Limb (tissue), 2 donors: ENCODE measurements around the gene SSR1.
"Not testable (repeated sequence)": the region's sequence is repeated elsewhere in the genome, so short reads cannot be mapped to it uniquely, and the experiment has no call there.

Experiments
- DNase-seq, 2 donors: peaks; one replicate each; pipeline ENCODE4 v3.0.0-alpha.2; 2016; ENCODE audit errors: extremely low spot score in 2 of 2

Gene SSR1

DNA sequence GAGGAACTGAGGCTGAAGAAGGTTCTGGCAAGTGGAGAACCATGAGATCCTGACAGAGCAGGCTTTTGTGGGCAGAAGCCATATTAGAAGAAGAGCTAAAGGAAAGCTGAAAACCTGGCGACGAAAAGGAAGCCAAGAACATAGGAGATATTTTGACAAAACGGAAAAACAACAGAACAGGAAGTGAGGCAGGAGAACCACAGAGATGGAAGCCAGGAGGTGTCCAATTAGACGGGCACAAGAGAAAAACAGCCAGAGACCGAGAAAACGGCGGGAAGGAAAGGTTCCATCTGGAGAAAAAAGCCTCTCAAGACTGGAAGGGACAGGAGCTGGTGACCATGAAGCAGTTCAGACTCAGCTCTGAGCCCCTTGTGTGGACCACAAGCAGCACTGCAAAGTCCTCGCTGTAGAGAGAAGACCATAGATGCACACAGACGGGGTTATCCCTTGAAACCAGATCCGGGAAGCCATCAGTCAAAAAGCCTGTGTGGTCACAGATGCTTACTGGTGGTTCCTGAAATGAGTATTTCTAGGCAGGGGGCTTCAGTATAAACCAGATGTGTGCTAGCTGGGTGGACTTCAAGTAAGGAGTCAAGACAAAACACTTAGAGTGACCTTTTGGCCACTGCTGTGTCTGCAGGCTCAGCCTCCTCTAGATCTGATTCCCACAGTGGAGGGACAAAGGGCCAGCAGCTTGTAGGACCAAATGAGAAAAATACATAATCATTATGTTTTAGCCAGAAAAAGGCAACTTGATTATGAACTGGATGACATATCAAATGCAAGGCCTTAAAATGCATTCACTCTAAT, 30.7 kb downstream of the SSR1 start:
- no peak for DNase-seq

DNA sequence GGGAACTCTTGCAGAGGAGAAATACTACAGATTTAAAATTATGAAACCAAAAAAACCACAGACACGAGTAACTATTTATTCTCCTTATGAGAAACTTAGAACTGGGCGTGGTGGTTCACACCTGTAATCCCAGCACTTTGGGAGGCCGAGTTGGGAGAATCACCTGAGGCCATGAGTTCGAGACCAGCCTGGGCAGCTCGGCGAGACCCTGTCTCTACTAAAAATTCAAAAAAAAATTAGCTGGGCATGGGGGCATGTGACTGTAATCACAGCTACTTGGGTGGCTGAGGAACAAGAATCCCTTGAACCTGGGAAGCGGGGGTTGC, 36.8 kb downstream of the SSR1 start:
- no peak for DNase-seq

DNA sequence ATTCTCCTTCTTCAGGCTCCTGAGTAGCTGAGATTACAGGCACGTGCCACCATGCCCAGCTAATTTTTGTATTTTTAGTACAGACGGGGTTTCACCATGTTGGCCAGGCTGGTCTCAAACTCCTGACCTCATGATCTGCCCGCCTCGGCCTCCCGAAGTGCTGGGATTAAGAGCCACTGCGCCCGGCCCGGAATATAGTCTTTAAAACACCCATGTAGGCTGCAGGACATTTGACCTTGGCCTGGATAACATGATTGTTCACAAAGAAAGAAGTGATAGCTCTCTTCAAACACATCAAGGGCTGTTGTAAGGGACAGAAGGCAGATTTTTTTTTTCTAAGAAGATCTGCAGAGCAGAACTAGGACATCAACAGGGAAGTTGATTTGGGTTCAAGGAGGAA, 38.5 kb downstream of the SSR1 start:
- not testable (repeated sequence) for DNase-seq

DNA sequence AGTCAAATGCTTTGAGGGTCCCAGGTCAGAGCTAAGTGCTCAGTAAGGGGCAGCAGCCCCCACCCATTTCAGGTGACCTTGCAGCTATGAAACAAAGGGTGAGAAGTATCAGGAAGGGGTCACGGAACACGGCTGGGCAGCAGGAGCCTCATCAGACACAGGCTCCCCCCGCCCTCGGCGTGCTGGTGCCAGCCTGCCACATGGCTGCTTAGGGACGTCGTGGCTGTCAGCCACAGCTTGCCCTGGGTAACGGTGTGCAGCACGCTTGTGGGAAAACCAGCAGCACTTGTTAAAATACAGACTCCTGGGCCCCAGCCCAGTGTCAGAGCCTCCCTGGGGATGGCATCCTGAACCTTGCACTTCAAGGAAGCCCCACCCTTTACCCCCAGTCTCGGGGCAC, 39.3 kb downstream of the SSR1 start:
- no peak for DNase-seq

DNA sequence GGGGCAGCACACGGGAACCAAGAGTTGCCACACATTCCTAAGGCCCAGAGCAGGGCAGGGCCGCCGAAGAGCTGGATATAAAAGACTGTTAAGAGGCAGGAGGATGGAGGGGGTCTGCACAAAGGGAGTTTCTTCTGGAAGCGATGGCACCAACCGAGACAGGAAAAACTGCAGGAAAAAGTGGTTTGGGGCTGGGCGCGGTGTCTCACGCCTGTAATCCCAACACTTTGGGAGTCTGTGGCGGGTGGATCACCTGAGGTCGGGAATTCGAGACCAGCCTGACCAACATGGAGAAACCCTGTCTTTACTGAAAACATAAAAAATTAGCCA, 41.8 kb downstream of the SSR1 start:
- no peak for DNase-seq

DNA sequence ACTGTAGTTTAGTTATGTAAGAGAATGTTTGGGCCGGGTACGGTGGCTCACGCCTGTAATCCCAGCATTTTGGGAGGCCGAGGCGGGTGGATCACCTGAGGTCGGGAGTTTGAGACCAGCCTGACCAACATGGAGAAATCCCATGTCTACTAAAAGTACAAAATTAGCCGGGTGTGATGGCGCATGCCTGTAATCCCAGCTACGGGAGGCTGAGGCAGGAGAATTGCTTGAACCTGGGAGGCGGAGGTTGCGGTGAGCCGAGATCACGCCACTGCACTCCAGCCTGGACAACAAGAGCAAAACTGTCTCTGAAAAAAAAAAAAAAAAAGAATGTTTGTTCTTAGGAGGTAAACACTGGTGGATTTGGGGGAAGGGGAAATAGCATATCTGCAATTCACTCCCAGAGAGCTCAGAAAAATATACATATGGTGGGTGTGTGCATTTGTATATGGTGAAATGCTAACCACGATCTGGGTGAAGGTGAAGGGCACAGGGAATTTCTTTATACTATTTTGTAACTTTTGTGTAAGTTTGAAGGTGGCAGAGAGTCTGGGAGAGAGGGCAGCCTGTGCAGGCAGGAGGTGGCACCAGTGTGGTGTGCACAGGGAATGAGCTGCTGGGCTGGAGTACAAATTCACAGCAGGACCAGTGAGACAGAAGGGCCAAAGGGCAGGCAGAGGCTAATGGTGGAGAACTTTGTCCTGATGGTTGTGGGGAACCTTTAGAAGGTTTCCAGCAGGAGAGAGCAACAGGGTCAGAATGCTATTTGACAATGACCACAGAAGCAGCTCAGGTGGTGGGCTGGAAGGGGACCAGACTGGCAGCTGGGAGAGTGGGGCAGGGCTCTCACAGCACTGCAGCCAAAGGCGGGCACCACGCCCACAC, 42.4 kb downstream of the SSR1 start:
- DNase-seq = no peak

DNA sequence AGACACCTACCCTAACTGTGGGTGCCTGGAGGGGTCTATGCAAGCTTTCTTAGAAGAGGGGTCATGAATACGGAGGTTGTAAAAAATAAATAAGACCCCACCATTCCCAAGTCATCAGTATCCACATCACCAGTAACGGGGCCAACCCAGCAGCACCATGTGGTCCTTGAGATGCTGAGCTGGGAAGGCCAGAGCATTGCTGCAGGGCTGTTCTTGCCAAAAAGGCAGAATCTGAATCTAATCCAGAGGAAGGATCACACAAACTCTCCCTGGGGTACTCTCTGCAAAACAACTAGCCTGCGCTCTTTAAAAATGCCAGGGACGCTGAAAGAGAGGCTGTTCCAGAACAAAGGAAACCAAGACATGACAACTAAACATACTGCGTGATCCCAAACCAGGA, 43.2 kb downstream of the SSR1 start:
- DNase-seq = no peak

DNA sequence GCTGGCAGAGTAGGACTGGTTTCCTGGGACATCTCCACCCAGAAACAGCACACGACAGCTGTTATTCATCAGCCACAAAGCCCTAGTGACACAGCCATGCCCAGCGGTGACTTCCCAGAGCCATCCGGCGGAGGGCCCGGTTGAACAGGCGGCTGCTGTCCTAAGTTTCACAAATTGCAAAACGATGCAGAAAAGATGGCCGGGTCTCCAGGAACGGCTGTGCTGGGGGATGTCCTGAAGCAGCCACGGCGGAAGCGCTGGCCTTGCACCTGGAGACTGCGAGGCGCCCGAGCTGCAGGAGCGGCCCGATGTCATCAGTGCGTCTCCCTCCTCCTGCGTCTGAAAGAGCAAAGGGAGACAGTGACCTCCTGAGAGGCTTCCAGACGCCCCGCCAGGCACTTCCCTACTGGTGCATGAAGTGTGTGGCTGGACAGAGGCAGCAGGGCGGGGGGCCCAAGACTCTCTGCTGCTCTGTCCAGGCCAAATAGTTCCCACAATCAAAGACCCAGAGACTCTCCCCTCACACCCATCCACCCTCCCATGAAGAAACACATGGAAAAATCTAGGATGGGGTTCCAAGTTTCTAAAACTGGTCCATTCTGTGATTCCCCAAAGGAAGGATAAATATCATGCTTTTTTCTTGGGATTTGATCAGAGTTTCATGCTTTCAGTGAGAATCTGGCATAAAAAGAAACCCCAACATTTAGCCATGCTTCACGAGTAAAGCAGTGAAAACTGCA, 44.0 kb downstream of the SSR1 start:
- DNase-seq = no peak

DNA sequence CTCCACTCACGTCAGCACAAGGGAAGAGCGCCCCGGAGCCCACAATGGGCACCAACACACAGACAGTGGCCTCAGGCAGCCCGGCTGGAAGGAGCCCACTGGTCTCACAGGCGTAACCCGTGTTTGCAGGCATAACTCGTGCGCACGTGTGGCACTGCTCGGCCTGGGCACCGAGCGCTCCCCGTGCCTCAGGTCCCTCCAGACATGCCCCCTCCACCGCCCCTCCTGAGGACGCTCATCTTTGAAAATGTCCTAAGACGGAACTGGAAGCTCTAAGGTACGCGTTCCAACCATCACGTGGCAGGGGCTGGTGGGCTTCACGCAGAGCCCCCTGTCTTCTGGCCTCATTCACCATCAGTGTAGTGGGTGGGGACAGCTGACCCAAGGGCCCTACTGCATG, 44.6 kb downstream of the SSR1 start:
- DNase-seq = no peak

DNA sequence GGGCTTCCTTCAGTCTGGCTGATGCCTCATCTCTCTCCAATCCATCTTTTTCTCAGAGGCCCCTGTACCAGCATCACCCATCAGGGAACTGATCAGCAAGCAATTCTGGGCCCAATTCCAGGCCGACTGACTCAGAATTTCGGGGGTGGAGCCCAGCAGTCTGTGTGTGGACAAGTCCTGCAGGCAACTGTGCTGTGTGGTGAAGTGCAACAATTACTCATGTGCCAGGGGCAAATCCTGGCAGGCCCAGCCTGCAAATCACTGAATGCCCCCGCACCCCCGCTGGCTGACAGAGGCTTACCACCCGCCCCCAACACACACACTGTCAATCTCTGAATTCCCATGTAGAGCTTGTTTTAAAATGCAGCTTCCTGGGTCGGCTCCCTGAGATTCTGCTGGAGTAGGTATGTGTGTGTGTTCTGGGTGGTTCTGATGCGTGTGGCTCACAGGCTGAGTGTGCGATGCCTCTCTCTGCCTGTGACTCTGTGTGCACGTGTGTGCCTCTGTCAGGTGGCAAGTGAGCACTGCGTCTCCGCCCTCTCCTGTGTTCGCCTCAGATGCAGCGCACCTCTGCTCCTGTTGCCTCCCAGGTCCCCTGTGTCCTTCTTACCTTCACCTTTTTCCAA, 45.4 kb downstream of the SSR1 start:
- no peak for DNase-seq

DNA sequence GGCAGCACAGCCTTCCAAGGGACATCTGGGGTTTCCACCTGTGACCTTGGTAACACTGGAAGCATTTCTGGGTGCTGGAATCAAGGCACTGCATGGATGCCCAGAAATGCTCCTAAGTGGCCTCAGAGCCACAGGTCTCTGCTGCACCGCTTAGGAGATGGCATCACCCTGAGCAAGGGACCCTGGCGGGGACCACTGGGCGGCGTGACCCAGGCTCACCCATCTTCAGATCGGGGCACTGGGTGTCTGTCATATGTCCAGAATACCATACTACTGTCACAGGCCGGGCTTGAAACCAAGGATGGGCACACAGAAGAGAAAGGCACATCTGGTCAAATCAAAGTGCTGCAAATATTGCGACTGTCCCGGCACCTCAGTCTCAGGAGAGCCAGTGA, 45.9 kb downstream of the SSR1 start:
- DNase-seq = no peak

DNA sequence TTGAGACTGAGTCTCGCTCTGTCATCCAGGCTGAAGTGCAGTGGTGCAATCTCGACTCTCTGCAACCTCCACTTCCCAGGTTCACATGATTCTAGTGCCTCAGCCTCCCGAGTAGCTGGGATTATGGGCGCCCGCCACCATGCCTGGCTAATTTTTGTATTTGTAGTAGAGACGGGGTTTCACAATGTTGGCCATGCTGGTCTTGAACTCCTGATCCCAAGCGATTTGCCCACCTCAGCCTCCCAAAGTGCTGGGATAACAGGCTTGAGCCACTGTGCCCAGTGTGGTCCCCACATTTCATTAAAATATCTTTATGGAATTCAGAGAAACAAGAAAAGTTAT, 47.6 kb downstream of the SSR1 start:
- DNase-seq = not testable (repeated sequence)

DNA sequence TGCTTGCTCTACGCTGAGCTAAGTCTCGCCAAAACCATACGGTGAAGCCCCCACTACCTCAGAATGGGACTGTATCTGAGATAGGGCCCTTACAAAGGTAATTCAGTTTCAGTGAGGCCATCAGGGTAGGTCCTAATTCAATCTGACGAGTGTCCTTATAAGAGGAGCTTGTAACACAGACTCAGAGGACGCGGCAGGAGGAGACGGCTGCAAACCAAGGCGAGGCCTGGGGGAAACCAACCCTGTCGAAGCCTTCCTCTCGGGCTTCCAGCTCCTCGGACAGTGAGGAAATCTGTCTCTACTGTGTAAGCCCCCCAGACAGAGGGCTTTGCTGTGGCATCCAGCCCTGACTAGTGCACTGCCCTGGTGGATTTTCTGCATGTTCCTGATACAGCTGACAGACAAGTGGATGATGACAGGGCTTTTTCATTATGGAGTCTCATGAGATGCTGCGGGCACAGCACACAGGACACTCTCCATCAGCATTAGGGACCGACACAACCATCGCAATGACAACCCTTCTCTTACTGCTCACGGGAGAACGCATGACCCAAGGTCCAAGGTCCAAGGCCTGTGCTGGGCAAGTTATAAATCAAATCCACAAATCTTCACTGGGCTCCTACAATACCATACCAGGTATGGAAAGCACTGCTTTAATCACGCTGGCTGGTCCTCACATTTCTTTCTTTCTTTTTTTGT, 48.2 kb downstream of the SSR1 start:
- DNase-seq = no peak

DNA sequence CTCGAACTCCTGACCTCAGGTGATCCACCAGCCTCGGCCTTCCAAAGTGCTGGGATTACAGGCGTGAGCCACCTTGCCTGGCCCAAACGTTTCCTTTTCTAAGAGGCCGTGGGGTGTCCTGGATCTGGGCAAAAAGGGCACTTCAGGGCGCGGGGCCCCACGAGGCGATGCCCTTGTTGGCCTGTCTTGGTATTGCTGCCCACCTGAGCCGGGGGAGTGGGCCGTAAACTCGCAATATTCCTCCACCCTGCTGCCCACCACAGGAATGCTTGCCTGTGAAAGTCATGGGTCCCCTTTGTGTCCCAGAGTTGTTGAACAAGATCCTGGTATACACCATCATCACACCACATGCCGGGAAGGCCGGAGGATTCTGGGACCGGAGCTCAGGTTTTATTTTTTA, 49.0 kb downstream of the SSR1 start:
- DNase-seq = no peak

DNA sequence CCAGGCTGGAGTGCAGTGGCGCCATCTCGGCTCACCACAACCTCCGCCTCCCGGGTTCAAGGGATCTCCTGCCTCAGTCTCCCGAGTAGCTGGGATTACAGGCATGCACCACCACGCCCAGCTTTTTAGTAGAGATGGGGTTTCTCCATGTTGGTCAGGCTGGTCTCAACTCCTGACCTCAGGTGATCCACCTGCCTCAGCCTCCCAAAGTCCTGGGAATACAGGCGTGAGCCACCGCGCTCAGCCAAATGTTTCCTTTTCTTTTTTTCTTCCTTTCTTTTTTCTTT, 49.5 kb downstream of the SSR1 start:
- not testable (repeated sequence) for DNase-seq

DNA sequence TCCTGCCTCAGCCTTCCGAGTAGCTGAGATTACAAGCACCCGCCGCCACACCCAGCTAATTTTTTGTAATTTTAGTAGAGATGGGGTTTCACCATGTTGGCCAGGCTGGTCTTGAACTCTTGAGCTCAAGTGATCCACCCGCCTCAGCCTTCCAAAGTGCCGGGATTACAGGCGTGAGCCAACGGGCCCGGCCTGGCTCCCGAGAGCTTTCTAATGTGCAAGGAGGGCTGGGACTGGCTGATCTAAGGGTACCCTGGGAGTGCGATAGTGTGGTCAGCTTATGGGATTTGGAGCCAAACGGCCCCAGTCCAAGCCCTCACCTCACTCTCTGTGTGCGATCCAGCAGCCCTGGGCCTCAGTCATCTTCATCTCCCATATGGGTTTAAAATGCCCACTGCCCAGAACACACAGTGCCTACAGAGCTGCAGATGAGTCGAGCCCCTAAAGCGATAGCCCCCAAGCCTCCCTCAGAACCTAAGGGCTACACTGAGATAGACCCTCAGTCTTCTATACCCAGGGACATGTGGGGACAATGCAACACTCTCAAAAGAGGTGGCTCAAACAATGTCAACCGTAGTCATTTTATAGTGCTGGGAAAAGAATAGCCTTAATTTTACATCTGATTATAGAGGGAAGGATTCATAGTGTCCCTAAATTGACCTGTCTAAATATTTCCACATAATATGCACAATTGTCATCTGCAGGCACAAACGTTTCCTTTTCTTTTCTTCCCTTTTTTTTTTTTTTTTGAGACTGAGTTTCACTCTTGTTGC, 50.1 kb downstream of the SSR1 start:
- DNase-seq = no peak

DNA sequence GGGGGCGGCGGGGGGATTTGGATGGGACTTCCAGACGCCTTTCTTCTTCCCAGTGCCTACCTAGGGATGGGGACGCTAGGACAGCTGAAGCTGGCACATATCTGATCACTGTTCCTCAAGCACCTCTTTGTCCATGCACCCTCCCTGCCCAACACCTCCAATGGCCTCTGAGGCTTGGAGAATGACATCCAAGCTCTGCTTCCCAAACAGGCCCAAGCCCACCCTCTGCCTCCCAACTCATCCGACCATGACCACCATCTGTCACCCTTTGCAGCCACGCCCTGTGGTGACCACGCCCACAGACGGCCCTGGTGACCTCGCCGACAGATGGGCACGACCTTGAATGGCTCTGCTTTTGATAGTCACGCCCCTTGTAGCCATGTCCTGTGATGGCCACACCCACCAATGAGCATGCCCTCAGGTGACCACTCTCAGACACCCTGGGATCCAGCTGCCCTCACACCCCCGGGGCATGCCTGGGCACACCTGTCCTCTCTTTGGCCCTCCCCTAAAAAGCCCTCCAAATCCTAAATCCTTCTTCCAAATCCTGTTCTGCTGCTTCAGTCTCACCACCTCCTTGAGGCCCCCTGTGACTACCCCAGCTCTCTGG, 51.0 kb downstream of the SSR1 start:
- DNase-seq = no peak

DNA sequence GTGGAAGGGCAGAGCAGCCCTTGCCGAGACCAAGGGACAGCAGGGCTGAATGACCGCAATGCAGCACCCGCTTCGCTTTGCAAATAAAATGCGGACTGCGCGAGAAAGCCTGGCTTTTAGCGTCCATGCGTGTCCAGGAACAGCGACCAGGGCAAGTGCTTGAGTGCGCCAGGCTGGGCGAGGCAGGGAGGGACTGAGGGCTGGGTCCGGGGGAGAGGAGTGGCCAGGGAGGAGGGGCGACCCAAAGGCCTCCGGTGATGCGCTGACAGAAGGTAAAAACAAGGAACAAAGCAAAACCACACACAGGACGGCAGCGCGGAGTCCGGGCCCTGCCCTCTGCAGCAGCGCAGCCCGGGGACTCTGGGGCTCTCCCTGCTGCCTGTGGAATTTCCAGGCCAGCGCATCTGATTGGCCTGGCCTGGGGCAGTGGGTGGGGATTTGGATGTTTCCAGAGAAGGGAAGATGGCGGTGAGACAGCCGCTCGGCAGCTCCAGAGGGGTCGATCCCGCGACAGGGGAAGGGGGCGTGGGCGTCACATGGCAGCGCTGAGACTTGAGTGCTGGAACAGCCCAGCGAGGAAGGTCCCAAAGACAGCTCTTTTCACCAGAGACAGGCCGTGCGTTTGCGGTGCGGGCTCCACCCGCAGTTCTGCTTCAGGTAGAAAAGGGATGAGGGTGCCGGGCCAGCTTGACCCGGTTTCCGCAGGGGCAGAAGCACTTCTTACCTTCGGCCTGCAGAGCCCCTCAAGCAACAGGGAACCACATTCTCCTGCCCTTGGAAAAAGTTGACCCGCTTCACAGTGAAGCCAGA, 51.8 kb downstream of the SSR1 start:
- peak; percentile 87 to 90 for DNase-seq

DNA sequence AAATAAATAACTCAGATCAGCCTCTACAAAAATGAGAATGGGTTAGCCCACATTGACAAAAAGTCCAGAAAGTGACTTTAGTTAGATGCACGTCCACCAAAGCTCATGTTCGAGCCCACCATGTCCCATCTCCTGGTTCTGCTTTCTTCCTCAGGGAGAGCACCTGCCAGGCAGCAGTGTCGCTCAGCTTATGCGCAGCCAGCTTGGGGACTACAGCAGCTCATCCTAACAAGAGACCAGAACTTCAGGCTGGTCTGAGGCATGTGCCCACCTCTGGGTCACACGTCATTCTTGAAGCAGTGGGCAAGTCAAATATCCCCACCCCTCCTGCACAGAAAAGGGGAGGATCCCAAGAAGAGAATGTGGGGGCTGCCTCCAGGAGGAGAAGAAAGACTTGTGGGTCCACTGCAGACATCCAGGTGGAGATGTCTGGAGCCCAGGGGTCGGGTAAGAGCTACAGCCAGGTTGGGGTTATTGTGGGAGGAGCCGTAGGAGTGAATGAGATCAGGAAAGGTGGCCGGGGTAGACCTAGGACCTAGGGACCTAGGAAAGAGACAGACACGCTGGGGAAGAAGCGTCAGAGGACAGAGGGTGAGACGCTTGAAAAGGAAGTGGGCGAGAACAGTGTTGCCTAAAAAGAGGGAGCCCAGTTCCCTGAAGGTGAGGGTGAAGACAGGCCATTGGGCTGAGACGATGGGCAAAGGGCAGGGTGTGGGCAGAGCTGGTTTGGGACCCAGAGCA, 52.5 kb downstream of the SSR1 start:
- DNase-seq = no peak
